ENCODE data around the gene CDK19.

CDK19 gene

GRCh38 chr6:110654096-110654820 lies 161.0 kb downstream of the CDK19 start:
- peak; percentile 66 for DNase-seq

- peak; percentile 59 for DNase-seq
Observed at GRCh38 chr6:110653381-110653780, 161.9 kb downstream of the CDK19 start.

- DNase-seq, result no peak
Observed at GRCh38 chr6:110652520-110652919, 162.7 kb downstream of the CDK19 start.

GRCh38 chr6:110650755-110651154 lies 164.5 kb downstream of the CDK19 start:
- no peak for DNase-seq

GRCh38 chr6:110649704-110650103 lies 165.6 kb downstream of the CDK19 start:
- DNase-seq, result no peak

- no peak for DNase-seq
Observed at GRCh38 chr6:110646951-110647910, 168.0 kb downstream of the CDK19 start.

- no peak for DNase-seq
Observed at GRCh38 chr6:110646419-110646698, 168.9 kb downstream of the CDK19 start.

GRCh38 chr6:110645685-110646418 lies 169.4 kb downstream of the CDK19 start:
- DNase-seq, result peak; percentile 3

GRCh38 chr6:110643175-110643574 lies 172.1 kb downstream of the CDK19 start:
- no peak for DNase-seq

- DNase-seq, result no peak
Observed at GRCh38 chr6:110642711-110643110, 172.6 kb downstream of the CDK19 start.

GRCh38 chr6:110636781-110637180 lies 178.5 kb downstream of the CDK19 start:
- no peak for DNase-seq

GRCh38 chr6:110635096-110635495 lies 180.2 kb downstream of the CDK19 start:
- DNase-seq, result no peak

GRCh38 chr6:110633731-110634213 lies 181.5 kb downstream of the CDK19 start:
- no peak for DNase-seq

GRCh38 chr6:110629153-110629552 lies 186.1 kb downstream of the CDK19 start:
- DNase-seq, result peak; percentile 65

- no peak for DNase-seq
Observed at GRCh38 chr6:110628330-110628729, 186.9 kb downstream of the CDK19 start.

GRCh38 chr6:110626442-110626841 lies 188.8 kb downstream of the CDK19 start:
- no peak for DNase-seq

- no peak for DNase-seq
Observed at GRCh38 chr6:110625883-110626282, 189.4 kb downstream of the CDK19 start.

GRCh38 chr6:110622912-110623578 lies 192.2 kb downstream of the CDK19 start:
- no peak for DNase-seq

- no peak for DNase-seq
Observed at GRCh38 chr6:110621061-110621460, 194.2 kb downstream of the CDK19 start.

GRCh38 chr6:110620065-110620464 lies 195.2 kb downstream of the CDK19 start:
- DNase-seq, result no peak

GRCh38 chr6:110619275-110619908 lies 195.9 kb downstream of the CDK19 start:
- DNase-seq, result no peak

- DNase-seq, result no peak
Observed at GRCh38 chr6:110618591-110619267, 196.5 kb downstream of the CDK19 start.
